GM10266 (cell line): ENCODE data around the gene MCOLN1.

Experiments used
- DNase-seq: peaks from one replicate; pipeline ENCODE4 v3.0.0; 2012; ENCODE audit errors: extremely low spot score
- CTCF ChIP-seq: IDR thresholded peaks from 2 replicates; pipeline ENCODE4 v1.5.1; 2012; ENCODE audit warnings: mild to moderate bottlenecking, low read depth; ENCODE audit not compliant: control insufficient read depth, insufficient read depth; ENCODE audit errors: missing control alignments

Gene MCOLN1

GRCh38 chr19:7522072-7522922 lies at the start of gene MCOLN1:
TSS of gene MCOLN1 (plus strand) at chr19:7522624. CDS start at chr19:7522751, 127 bp downstream.
- no peak for TF ChIP-seq CTCF
- DNase-seq: peak; percentile 100

GRCh38 chr19:7475665-7476064 lies 46.8 kb upstream of the MCOLN1 start:
- DNase-seq: no peak
- no peak for TF ChIP-seq CTCF

DNA sequence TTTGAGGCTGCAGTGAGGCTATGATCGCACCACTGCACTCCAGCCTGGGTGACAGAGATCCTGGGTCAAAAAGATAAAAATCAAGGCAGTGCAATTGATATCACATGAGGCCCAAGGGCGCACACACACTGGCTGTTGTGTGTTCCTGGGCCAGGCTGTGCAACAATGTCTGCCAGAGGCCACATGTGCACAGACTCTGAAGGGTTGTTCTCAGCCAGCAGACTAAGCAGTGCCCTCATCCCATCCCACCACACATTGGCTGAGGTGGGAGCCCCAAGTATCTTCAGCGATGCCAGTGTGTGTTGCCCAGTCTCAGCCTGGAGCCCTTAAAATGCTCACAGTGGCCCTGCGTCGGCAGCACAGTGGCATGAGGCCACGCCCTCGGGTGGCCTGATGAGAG lies 46.2 kb upstream of the MCOLN1 start:
- DNase-seq: no peak
- no peak for TF ChIP-seq CTCF

GRCh38 chr19:7476777-7477494 lies 45.5 kb upstream of the MCOLN1 start:
- TF ChIP-seq CTCF: no peak
- DNase-seq: no peak

DNA sequence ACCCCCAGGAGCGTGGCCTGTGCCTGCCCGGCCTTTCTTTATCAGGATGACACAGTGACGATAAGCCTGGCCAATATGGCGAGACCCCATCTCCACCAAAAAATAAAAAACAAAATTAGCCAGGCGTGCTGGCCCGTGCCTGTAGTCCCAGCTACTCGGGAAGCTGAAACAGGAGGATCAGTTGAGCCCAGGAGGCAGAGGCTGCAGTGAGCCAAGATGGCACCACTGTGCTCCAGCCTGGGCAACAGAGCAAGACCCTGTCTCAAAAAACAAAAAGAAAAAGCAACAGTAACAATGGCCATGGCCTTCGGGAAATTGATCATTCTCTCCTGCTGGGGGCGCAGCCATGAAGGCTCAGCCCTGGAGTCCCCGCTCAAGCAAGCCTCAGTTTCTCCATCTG lies 44.7 kb upstream of the MCOLN1 start:
- no peak for DNase-seq
- no peak for TF ChIP-seq CTCF

GRCh38 chr19:7478173-7478842 lies 44.1 kb upstream of the MCOLN1 start:
- DNase-seq: no peak
- no peak for TF ChIP-seq CTCF
